Keratinocyte (primary cell): ENCODE results near the gene TTC39B.

Experiments
- EZH2 ChIP-seq: IDR thresholded peaks from one replicate; pipeline ENCODE4 v1.6.1; 2012; ENCODE audit warnings: inconsistent platforms, mild to moderate bottlenecking, low read length, moderate library complexity
- TF ChIP-seq, protein P1 (sequence below), 3 experiments: IDR thresholded peaks in 1 of 3; conservative IDR thresholded peaks in 1 of 3; optimal IDR thresholded peaks in 1 of 3; 2 replicates in 2 of 3; 3 replicates in 1 of 3; pipeline versions ENCODE3 to v1.5.1; 2011; ENCODE audit warnings: low read length in 3 of 3, mild to moderate bottlenecking in 3 of 3, moderate library complexity in 2 of 3, control low read depth in 1 of 3, inconsistent platforms in 1 of 3; ENCODE audit not compliant: insufficient read depth in 2 of 3; ENCODE audit errors: extremely low read depth in 1 of 3

DNA sequence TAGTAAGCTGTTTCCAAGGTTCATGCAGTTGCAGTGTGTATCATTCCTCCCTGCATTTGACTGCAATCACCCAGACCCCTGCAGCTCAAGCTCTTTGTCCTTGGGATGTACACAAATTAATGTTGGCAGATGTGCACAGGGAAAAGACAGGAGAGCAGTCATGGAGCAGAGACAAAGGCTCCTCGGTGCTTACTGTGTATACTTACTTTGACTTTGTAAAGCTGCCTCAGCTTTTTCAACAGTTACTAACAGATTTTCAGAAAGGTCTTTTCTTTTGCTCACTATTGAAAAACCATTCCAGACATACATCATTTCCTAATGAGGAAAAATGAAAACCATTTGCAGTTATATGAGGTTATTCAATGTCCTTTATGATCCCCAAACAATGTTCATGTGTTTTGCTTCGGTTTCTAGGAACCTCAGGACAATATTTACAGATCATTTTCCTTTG is 124.9 kb downstream of the TTC39B start:
- TF ChIP-seq, protein P1, sequence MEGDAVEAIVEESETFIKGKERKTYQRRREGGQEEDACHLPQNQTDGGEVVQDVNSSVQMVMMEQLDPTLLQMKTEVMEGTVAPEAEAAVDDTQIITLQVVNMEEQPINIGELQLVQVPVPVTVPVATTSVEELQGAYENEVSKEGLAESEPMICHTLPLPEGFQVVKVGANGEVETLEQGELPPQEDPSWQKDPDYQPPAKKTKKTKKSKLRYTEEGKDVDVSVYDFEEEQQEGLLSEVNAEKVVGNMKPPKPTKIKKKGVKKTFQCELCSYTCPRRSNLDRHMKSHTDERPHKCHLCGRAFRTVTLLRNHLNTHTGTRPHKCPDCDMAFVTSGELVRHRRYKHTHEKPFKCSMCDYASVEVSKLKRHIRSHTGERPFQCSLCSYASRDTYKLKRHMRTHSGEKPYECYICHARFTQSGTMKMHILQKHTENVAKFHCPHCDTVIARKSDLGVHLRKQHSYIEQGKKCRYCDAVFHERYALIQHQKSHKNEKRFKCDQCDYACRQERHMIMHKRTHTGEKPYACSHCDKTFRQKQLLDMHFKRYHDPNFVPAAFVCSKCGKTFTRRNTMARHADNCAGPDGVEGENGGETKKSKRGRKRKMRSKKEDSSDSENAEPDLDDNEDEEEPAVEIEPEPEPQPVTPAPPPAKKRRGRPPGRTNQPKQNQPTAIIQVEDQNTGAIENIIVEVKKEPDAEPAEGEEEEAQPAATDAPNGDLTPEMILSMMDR (optimal IDR thresholded peaks at IDR 0.05 in 1 of 3, IDR thresholded peaks at IDR 0.05 in 1 of 3, conservative IDR thresholded peaks at IDR 0.05 in 1 of 3; ENCODE audit: extremely low read depth in 1 of 3, insufficient read depth in 2 of 3, low read length in 3 of 3) = no peak
- TF ChIP-seq EZH2 = no peak
